Measurements from ENCODE around the gene SETD2. TPM values are rescaled to one million over a fixed set of nuclear protein-coding genes. Genes with fewer than 3 reads are reported as not detected.

SETD2 gene
- total and polyA plus RNA-seq, 2 experiments from 2014 or later: 16.7 to 45.2 TPM

- ATAC-seq: no peak
- Histone ChIP-seq H2AFZ (no peak overlapping the region), H3K27me3 (ENCODE audit: insufficient read depth) (no peaks in the 10 kb centered on the region), H3K36me3 (ENCODE audit: insufficient read depth) (no peaks in the 10 kb centered on the region), H3F3A (replicated peaks; ENCODE audit: low read depth) (no peaks in the 10 kb centered on the region), H3K4me3 (no peak overlapping the region), H3K4me2 (no peak overlapping the region), H3K9me2 (ENCODE audit: insufficient read depth) (no peaks in the 10 kb centered on the region), H3K27ac (ENCODE audit: low read depth) (no peak overlapping the region), H4K20me1 (replicated peaks; ENCODE audit: insufficient read depth) (no peaks in the 10 kb centered on the region), H3K4me1 (ENCODE audit: insufficient read depth) (no peaks in the 10 kb centered on the region; the same call in 1 of the 2 replicates), H3K79me2 (replicated peaks; ENCODE audit: insufficient read depth) (no peaks in the 10 kb centered on the region)
- H3K9me3 Mint-ChIP-seq: no peaks in the 10 kb centered on the region; the same call in 2 of the 3 replicates
- H3K27me3 Mint-ChIP-seq (ENCODE audit: insufficient read depth, low read depth, poor library complexity): peaks cover 17% of the 10 kb centered on the region
- H3K4me3 Mint-ChIP-seq: no peak overlapping the region
- H3K36me3 Mint-ChIP-seq (ENCODE audit: low read depth): peaks cover 4% of the 10 kb centered on the region; the same call in 1 of the 3 replicates
- TF ChIP-seq REST (IDR thresholded peaks at IDR 0.05; ENCODE audit: unreplicated experiment) (no peak), CTCF (conservative IDR thresholded peaks at IDR 0.05; ENCODE audit: low read depth in 2 of 2) (no peak), POLR2AphosphoS5 (IDR thresholded peaks at IDR 0.05; ENCODE audit: low read depth) (no peak), EZH2phosphoT487 (IDR thresholded peaks at IDR 0.05; ENCODE audit: unreplicated experiment) (no peak), NANOG (IDR thresholded peaks at IDR 0.05; ENCODE audit: borderline replicate concordance) (no peak), CREB1 (CRISPR knock-in tag; IDR thresholded peaks at IDR 0.05; ENCODE audit: low read depth) (no peak)
- TF ChIP-seq, protein P1, sequence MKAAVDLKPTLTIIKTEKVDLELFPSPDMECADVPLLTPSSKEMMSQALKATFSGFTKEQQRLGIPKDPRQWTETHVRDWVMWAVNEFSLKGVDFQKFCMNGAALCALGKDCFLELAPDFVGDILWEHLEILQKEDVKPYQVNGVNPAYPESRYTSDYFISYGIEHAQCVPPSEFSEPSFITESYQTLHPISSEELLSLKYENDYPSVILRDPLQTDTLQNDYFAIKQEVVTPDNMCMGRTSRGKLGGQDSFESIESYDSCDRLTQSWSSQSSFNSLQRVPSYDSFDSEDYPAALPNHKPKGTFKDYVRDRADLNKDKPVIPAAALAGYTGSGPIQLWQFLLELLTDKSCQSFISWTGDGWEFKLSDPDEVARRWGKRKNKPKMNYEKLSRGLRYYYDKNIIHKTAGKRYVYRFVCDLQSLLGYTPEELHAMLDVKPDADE (IDR thresholded peaks at IDR 0.05): no peak
- DNase-seq (ENCODE audit: low spot score): no peak
- H3K4me1 Mint-ChIP-seq: peaks cover 12% of the 10 kb centered on the region
- no peak overlapping the region for H3K27ac Mint-ChIP-seq
Observed at GRCh38 chr3:46993986-46994385, 169.9 kb downstream of the SETD2 start.

- H3K27ac ChIP-seq (ENCODE audit: low read depth): no peak overlapping the region
- no peak overlapping the region for H3K4me2 ChIP-seq
- TF ChIP-seq ZNF331 (CRISPR knock-in tag; IDR thresholded peaks at IDR 0.05; ENCODE audit: low read depth) (no peak), CTCF (conservative IDR thresholded peaks at IDR 0.05; ENCODE audit: low read depth in 2 of 2) (no peak)
- H3K9me3 Mint-ChIP-seq: no peaks in the 10 kb centered on the region; the same call in 2 of the 3 replicates
- no peak for DNase-seq (ENCODE audit: low spot score)
- H3K36me3 Mint-ChIP-seq (ENCODE audit: low read depth): peaks cover 6% of the 10 kb centered on the region; the same call in 1 of the 3 replicates
- H3K27ac Mint-ChIP-seq: no peak overlapping the region
- no peaks in the 10 kb centered on the region for H3K9me2 ChIP-seq (ENCODE audit: insufficient read depth)
- no peak overlapping the region for H3K4me3 ChIP-seq
- no peaks in the 10 kb centered on the region; the same call in 1 of the 2 replicates for H3K4me1 ChIP-seq (ENCODE audit: insufficient read depth)
- H3K4me1 Mint-ChIP-seq: peaks cover 19% of the 10 kb centered on the region
- H3K27me3 ChIP-seq (ENCODE audit: insufficient read depth): no peaks in the 10 kb centered on the region
- no peaks in the 10 kb centered on the region for H3K36me3 ChIP-seq (ENCODE audit: insufficient read depth)
- no peak overlapping the region for H3K4me3 Mint-ChIP-seq
- no peaks in the 10 kb centered on the region for H3F3A ChIP-seq (replicated peaks; ENCODE audit: low read depth)
- no peaks in the 10 kb centered on the region for H4K20me1 ChIP-seq (replicated peaks; ENCODE audit: insufficient read depth)
- no peak for ATAC-seq
- peaks cover 13% of the 10 kb centered on the region for H3K27me3 Mint-ChIP-seq (ENCODE audit: insufficient read depth, low read depth, poor library complexity)
- no peaks in the 10 kb centered on the region for H3K79me2 ChIP-seq (replicated peaks; ENCODE audit: insufficient read depth)
- H2AFZ ChIP-seq: no peak overlapping the region
Observed at GRCh38 chr3:46993292-46993691, 170.6 kb downstream of the SETD2 start.

Data from GM23338 (cell line).